HG02840 (cell line): ENCODE measurements around the gene MCFD2.
A peak's percentile ranks its signal among the peaks of the same experiment; 100 is the strongest.

ENCODE experiments used
- ATAC-seq: cut with Tn5 transposase; IDR thresholded peaks from one replicate; pipeline ENCODE4 v1.9.1; 2021; ENCODE audit warnings: mild to moderate bottlenecking, moderate library complexity, moderate number of reproducible peaks; ENCODE audit not compliant: unreplicated experiment, low FRiP score

MCFD2 gene

DNA sequence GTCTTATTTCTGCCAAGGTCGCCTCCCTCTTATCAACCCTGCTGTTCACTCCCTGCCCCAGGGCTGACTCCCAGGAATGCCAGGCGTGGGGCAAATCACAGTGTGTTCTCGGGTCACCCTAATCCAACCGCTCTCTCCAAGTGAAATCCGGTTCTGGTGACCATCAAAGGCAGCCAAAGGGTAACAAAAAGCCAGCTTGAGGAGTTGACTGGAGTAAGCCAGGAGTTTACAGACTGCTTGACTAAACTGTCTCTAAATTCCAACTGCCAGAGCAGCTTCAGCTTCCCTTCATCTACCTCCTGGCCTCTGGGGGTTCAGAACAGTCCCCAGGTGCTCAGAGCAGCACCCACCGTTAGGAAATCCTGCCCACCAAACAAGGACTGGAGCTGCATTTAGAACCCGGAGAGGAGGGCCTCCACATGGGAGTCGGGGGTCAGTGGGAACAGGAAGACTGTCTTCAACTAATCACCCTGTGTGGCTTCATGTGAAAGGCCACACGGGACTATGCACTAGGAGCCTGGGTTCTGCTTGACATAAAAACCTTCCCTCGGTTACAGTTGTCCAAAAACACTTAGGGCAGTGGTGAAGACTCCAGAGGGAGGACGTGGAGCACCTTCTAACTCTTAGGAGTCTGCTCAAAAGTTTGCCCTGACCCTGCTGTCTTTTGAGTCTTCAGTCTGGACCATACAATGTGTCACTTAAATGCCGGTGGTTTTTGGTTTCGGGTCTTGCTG is 24.2 kb upstream of the MCFD2 start:
- ATAC-seq: no peak

DNA sequence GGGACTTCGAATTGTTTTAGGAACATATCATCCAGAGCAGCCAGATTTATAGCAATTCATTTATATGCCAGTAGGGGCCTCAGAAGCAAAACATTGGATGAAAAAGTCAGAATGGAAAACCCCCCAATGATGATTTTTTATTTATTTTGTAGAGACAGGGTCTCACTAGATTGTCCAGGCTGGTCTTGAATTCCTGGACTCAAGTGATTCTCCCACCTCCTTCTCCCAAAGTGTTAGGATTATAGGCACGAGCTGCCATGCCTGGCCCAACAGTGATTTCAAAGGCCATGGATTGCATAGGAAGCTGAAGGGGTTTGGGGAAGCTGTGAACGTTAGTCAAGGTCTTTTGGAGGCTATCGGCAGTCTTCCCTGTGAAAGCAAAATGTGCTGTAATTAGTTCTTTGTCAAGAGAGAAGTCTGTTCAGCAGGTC is 21.9 kb upstream of the MCFD2 start:
- no peak for ATAC-seq

- ATAC-seq: no peak
Measured at GRCh38 chr2:46936566-46936965, 21.0 kb upstream of the MCFD2 start.

GRCh38 chr2:46935071-46935470 is 19.5 kb upstream of the MCFD2 start:
- ATAC-seq: no peak

GRCh38 chr2:46929612-46930011 is 14.0 kb upstream of the MCFD2 start:
- no peak for ATAC-seq

- no peak for ATAC-seq
Measured at GRCh38 chr2:46926863-46927262, 11.3 kb upstream of the MCFD2 start.

DNA sequence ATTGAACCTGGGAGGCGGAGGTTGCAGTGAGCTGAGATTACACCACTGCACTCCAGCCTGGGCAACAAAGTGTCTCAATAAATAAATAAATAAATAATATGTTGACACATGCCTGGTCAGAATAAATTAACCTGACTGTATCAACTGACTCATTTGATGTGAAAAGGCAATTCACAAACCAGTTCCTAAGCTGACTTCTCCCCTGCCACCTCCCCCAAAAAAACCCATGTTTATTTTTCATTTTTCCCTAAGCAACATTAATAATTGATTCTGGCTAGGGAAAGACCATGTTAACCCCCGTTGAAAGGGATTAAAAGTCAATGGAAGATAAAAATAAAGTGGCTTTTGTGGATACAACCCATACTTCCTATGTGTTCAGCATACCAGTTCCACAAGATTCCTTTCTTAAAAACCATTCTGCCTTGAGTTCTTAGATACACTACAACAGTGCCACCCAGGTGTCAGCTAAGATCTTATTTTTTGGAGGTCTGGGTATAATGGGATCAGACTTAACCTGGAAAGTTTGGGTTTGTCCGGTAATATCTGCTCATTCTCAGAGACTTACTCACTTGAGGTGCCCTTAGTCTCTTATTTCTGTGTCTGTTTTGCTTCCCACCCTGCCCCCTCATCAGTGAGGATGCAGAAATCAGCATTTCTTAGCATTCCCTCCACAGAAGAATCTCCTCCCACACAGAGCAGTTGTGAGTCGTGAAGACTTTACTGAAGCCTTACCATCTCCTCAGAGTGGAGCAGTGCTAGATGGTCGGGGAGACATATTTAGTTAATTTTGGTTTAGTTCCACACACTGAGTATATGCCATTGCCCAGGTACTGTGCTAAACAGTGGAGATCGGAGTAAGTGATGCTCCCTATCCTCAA is 10.1 kb upstream of the MCFD2 start:
- no peak for ATAC-seq

- ATAC-seq: no peak
Measured at GRCh38 chr2:46924608-46925007, 9.0 kb upstream of the MCFD2 start.

DNA sequence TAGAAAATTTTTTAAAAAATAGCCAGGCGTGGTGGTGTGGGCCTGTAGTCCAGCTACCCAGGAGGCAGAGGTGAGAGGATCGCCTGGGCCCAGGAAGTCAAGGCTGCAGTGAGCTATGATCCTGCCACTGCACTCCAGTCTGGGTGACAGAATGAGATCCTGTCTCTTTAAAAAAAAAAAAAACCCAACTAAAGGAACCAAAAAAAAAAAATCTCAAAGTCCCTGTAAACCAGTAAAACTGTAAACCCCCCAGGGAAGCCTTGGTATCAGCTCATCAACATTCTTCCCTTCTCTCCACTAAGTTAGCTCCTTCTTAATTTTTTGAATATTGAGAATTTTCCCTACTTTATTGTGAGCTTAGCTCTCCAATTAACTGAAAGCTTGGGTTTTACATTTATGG is 8.4 kb upstream of the MCFD2 start:
- ATAC-seq: no peak

- no peak for ATAC-seq
Measured at GRCh38 chr2:46923041-46923528, 7.5 kb upstream of the MCFD2 start.

DNA sequence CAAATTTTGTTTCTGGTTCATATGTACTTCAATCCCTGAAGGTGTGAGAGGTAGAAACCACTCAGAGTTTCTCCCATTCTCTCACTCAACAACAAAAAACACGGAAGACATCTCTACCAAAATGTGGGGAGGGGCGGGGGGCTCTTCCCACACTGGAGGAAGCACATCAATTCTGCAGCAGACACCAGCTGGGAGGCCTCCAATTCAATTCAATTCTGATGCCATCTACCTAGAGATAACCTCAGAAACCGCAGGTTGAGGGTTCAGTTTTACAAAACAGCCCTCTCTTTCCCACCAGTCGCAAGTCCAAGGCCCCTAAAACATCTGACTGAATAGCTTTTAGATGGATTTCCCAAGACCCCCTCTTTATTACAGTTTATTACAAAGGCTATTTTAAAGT is 7.0 kb upstream of the MCFD2 start:
- ATAC-seq: no peak

- no peak for ATAC-seq
Measured at GRCh38 chr2:46921676-46922448, 6.3 kb upstream of the MCFD2 start.

DNA sequence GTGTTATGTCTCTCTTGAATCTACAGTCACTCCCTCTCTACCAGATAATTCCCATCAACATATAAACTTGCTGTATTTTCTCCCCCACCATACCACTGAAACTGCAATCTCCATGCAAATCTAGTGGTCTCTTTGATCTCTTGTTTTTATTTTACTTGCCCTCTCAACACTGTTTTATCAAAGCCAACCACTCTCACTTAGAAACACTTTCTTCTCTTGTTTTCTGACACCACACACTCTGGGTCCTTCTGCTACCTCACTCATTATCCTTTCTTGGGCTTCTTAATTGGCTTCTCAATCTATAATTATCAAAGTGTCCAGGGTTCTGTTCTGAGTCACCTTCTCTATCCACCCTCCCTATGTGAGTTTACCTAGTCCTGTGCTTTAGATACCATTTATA is 2.0 kb upstream of the MCFD2 start:
- no peak for ATAC-seq

- ATAC-seq: peak; percentile 92
Measured at GRCh38 chr2:46915811-46916630, 415 bp upstream of the MCFD2 start.

DNA sequence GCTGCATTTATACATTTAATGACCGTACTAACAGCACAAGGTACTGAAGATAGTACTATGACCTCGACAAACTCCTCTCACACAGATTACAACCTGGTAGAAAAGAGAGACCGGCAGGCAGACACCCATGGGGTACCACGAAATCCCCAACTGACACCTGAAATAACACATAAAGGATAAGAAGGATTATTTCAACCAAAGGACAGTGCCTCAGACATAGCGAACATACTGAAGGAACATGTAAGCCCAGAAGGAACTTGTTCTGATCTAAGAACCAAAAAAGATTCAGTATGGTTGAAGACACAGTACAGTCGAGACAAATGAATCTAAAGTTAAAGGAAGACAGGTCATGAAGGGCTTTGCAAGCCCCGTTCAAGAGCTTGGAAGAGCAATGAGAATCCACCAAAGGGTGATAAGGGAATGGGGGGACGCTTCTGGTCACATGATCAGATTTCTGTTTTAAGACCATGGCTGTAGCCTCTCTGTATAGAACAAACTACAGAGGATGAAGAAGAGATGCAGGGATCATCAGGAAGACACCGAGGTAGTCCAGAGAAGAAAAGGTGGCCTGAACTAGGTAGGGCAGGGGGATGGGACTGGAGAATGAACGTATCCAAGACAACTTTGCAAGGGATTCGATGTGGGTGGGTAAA is 902 bp downstream of the MCFD2 start:
- ATAC-seq: no peak

GRCh38 chr2:46913471-46914381 is 1.9 kb downstream of the MCFD2 start:
- no peak for ATAC-seq

DNA sequence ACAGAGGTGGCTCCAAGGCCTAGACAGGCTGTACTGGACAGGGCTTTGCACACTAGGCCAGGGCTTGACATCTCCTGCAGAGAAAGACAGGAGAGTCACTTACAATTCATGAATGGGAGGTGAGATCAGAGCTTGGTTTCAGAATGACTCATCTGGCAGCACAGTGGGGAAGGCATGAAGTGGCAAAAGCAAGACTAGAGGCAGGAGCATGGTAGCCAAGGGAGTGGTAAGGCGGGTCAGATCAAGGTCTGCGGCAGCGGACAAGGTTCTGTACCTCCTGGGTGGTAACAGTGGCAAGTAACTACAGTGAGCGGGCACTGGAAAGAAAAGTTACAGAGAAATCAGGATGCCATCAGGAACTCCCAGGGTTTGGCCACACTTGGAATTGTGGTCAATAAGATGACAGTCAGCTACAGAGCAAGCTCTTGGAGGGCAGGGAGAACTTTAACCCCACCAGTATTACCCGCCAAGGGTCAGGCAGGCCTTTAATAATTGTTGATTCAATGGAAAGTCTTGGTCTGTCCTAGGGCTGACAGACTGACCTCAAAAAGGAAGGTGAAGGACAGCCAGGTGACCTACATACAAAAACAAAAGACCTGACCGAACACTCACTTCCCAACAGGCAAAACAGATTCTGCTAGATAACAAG is 5.7 kb downstream of the MCFD2 start:
- no peak for ATAC-seq

DNA sequence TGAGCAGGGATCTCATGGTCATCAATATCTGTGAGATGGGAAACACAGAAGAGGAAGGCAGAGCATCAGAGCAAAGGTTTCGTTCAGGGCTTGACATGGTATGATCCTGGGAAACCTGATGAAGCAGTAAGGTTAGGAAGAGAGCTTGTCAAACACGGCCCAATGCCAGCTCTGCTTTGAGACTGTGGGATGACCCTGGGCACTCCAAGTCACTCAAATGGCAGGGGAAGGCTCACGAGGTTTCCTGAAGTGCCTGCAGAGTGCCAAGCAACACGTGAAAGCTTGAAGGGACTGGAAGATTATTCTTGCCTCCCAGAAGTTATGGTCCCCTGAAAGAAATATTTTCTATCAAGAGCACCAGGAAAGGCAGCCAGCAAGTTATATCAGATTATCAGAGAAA is 6.5 kb downstream of the MCFD2 start:
- ATAC-seq: no peak
